Activated naive CD4-positive, alpha-beta T cell treated with Interleukin-2 at 50 U/mL for 16 hours (primary cell): ENCODE data around the gene CTDP1.

Experiments
- DNase-seq: peaks from one replicate; pipeline ENCODE4 v3.0.0-alpha.2; 2020

CTDP1 gene

DNA sequence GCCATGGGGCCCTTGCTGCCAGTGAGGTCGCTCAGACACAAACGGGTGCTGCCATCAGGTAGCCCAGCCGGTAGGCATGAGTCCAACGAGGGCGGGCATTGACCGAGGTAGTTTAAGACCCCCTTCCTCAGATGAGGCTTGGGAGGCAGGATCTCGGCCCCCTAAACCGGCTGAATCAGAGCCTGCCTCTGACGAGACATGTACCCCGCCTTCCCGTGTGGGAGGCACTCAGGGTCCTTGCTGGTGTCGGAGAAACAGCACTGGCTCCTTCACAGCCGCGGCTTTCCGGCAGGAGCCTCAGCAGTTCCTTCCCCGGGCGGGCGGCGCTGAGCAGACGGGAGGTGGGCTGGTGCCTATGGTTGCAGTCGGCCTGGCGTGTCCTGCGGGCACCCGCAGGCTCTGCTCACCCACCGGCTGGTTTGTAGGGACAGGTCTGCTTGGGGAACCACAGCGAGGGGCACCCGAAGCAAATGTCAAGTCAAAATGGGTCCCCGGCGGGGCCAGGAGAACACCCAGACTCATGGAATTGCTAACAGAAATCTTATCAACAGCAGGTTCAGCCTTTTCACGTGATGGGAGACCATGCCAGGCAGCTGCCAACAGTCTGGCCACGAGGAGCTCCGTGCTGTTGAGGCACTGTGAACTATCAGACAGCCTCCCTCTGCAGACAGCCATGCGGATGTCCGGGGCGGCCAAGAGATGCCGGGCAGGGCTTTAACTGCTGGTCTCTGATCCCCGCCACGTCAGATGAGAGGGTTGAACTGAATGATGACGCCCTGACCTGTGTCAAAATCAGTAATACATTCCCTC is 121.0 kb downstream of the CTDP1 start:
- DNase-seq: no peak

DNA sequence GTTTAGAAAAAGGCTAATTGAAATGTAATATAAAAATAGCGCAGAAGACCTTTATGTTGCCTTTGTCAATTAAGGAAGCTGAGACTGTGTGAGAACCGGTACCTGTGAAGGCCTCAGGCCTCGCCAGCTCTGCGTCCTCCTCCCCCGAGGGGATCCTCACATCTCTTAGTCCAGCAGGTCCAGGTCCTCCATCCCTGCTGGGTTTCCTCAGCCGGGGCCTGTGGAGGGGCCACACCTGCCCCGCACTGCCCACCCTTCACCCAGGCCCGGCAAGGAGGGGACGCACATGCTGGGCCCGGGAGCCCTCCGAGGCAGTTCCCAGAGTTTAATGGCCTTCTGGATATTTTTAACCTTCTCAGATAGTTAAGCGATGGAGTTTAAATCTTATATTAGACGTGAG is 121.6 kb downstream of the CTDP1 start:
- no peak for DNase-seq

DNA sequence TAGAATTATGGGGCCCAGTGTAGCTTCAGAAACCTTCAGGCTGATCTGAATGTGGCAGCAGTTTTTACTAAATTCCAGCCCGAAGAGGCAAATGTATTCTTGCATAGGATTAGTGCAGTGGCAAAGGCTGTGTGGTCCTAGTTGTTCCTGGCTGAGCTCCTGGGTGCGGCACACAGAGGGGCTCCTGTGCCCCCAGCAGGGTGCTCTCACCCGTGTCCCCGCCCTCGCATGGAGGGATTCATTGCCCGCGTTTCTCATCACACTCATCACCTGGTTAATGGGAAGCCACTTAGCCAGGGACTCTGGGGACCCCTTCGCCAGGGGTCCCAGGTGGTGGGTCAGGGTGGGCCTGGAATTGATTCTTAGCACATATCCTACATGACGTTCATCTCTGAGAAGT is 122.0 kb downstream of the CTDP1 start:
- DNase-seq: no peak

DNA sequence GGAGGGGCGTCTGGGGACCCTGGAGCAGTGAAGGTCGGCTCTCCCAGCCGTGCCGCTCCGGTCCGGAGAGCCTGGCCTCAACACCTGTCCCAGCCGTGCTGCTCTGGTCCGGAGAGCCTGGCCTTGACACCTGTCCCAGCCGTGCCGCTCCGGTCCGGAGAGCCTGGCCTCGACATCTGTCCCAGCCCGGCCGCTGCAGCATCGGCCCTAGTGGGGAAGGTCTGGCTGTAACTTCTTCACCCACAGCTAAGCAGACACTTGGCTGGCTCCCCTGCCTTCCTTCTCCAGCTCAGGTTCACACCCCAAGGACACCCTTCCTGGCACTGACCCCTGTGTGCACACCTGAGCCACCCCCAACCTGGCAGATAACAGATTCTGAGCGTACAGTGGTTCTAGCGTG is 122.7 kb downstream of the CTDP1 start:
- no peak for DNase-seq

DNA sequence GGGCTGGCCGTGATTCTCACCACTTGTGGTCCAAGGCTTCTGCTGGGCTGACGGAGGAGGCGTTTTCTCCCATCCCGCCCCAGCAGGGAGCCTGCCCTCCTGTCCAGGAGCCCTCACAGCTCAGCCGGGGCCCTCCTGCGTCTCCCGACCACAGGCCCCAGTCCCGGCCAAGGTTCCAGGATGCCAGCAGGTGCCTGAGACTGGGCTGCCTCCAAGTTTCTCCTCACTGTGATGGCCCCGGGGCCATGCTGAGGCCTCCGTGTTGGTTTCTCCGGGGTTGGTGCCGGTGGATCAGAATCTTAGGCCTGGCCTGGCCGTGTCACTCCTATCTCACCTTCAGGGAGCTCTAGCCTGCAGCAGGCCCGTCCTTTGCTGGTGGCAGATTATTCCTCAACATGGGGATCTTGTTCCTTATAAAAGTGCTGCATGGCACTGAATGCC is 124.0 kb downstream of the CTDP1 start:
- DNase-seq: no peak
